ENCODE data around the gene PAXIP1. TPM values are rescaled to one million over a fixed set of nuclear protein-coding genes. Genes with fewer than 3 reads are reported as not detected.

The PAXIP1 gene
- polyA plus RNA-seq, 10 donors, result 8.8 to 14.3 (median 11.6) TPM

GRCh38 chr7:154997840-154998370 lies 5.0 kb downstream of the PAXIP1 start:
- DNase-seq, result no peak

DNA sequence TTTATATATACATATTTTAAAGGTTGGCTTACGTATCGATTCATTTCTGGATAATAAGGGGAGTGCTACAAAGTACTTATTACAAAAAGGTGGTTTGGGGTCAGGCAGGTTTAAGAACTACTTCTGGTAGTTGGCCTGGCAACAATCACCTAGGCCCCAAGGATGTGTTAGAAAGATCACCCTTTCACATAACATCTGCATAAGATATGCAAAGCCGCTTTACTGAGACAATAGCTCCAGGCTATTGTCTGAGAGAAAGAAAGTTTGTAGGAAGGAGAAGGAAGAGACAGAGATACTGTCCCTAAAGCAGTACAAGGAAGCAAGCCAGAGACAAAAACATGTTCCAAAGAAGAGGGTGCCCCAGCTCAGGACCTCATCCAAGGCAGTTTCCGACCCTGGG lies 6.2 kb downstream of the PAXIP1 start:
- DNase-seq, result no peak

- DNase-seq, result no peak
Observed at GRCh38 chr7:154996101-154996500, 6.8 kb downstream of the PAXIP1 start.

DNA sequence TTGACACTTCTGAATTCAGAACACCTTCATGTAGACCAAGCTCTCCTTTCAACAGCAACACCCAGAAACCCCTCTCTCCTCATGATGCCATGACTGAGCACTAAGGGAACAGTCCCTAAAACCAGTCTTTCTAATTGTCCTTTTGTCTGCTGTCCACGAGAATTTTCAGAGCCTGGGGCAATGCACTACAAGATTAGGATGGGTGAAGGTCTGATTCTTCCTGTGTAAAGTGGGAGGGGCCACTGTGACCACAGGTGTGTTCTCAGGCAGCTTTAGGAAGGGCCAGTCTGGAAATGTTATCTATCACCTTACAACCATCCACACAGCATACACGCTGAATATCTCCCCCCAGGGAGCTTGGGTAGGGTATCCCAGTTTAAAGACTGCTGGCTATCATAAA lies 7.9 kb downstream of the PAXIP1 start:
- DNase-seq, result no peak

DNA sequence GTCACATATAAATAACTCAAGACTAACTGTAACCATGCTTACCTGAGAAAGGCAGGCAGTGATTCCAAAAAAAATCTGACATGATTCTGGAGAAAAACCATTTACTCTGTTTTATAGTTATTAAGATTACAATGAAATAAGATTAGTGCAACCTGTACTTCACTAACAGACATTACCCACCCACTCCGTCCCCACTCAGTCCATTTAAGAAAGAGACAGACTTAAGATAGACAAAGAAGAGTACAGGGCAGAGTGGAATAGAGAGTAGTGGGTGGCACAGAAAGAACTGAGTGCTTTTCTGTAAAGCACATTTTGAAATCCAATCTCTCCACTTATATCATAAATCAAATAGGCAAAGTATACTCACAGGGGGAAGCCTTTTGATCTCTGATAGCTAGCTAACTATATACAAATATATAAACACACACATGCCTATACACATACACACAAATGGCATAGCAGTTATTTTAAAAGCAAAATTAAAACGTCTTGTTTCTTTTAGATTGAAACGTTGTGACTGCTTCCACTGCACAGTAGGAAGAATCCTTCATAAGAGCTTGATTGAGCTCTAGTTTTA lies 11.9 kb downstream of the PAXIP1 start:
- DNase-seq, result no peak

DNA sequence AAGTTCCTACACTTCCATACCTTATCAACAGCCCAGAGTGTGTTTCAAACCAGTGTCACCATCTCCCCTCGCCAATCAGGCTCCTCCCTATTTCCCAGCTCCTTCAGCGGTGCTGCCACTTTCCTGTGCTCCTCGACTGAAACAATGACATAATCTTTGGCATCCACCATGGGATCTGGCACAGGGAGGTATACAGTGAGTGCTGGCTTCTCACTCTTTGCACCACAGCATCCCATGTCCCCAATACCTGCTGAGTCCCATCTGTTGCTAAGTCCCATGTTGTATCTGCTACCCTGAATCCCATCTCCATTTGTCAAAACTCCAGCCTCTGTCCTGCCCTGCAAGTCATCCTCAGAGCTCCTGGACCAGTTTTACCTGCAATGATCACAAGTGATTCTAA lies 15.4 kb downstream of the PAXIP1 start:
- no peak for DNase-seq

GRCh38 chr7:154986200-154986945 lies 16.6 kb downstream of the PAXIP1 start:
- no peak for DNase-seq

- DNase-seq, result no peak
Observed at GRCh38 chr7:154985230-154985629, 17.7 kb downstream of the PAXIP1 start.

DNA sequence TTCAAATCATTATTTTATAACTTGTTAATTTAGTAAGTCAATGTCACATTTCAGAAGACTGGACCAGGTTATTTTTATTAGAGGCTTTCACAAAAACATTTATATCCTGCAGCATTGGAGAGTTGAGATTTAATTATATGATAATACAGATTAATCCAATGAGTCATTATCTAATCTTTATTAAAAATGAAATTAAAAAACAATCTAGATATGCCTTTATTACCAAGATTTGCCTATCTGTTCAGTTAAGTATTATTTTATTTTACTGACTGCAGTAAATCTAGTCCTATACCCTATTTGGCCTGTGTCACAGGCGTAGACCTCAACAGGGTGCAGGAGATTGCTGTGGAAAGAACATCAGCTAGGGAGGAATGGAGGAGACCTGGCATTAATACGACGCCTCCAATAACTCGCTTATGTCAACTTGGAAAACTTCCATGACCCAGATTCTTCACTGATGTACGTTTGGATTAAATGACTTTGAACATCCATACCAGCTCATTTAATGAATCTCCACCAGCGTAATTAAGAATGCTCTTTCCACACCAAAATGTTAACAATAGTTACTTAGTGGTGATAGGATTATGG lies 18.2 kb downstream of the PAXIP1 start:
- DNase-seq, result no peak

DNA sequence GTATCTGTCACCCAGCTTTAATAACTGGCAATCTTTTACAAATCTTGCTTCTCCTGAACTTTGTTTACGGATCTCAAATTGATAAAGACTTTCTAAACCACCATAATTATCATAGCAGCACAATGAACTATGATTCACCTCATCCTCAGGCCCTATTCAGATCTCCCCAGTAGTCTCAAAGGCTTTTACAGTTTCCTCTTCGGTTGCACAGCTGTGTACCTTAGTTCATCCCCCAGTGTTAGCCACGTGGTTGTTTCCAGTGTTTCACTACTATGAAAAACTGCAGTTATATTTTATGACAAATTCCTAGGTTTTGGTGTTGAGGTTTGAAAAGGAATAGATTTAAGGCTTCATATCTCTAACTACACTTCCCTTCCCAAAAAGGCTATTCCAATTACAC lies 24.9 kb downstream of the PAXIP1 start:
- DNase-seq, result no peak

GRCh38 chr7:154977250-154977649 lies 25.7 kb downstream of the PAXIP1 start:
- DNase-seq, result no peak

GRCh38 chr7:154976844-154977243 lies 26.1 kb downstream of the PAXIP1 start:
- DNase-seq, result no peak

GRCh38 chr7:154975984-154976383 lies 26.9 kb downstream of the PAXIP1 start:
- no peak for DNase-seq

- DNase-seq, result no peak
Observed at GRCh38 chr7:154973381-154973780, 29.5 kb downstream of the PAXIP1 start.

DNA sequence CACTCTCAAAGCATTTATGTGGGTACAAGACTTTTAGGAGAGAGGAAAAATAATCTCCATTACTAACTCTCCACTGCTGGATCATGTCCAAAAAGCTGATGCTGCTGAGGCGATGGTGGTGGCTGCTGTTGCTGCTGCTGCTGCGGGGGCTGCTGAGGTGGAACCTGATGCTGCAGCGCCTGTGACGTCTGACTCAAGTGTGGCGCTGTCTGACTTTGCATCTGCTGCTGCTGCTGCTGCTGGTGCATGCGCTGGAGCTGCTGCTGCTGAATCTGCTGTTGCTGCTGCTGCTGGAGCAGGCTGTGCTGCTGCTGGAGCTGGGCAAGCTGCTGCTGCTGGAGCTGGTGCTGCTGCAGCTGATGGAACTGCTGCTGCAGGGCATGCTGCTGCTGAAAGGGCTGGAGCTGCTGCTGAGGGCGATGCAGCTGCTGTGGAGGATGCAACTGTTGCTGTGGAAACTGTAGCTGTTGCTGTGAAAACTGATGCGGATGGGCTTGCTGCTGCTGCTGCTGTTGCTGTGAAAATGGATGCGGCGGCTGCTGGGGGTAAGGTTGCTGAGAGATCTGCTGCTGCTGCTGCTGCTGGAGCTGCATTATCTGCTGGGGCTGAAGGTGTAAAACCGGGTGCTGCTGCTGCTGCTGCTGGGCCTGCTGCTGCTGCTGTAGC lies 34.5 kb downstream of the PAXIP1 start:
- no peak for DNase-seq

- DNase-seq, result no peak
Observed at GRCh38 chr7:154967401-154967955, 35.4 kb downstream of the PAXIP1 start.

DNA sequence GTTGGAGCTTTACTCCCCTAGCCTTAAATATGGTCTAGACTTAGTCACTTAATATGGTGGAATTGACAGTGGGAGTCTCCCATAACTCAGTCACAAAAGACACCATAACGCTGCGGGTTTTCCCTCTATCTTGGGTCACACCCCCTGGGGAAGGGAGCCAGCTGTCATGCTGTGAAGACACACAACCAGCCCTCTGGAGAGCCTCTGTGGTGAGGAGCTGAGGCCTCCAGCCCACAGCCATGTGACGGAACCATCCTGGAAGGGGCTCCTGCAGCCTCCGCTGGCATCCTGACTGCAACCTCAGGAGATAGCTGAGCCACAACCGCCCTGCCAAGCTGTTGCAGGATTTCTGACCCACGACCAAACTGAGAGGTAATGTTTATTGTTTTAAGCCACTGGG lies 37.9 kb downstream of the PAXIP1 start:
- DNase-seq, result no peak

DNA sequence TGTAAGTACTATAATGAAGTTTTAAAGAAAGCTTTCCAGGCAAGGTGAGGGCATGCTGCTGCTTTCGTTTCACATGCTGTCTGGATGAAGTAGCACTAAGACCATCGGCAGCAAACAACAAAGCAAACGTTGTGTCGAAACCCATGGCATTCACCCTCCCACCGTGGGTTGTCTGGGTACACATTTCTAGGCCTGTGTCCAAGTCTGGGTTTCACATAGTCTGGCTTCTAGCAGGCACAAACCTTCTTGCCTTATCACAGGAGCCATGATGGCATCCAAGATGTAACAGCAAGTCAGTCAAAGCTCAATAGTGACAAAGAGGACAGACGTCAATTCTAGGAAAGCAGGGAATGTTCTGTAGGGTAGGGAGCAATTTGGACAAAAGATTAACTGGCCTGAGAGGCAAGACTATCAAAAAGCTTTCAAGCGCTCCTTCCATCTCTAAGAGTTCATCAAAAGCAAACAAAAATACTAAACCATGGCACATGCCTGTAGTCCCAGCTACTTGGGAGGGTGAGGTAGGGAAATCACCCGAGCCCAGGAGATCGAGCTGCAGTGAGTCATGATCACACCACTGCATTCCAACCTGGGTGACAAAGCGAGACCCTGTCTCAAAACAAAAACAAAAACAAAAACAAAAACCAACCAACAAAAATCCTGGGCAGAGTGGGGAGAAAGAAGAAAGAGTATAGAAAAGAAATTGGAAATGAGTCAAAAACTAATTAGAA lies 42.7 kb downstream of the PAXIP1 start:
- DNase-seq, result no peak

- DNase-seq, result no peak
Observed at GRCh38 chr7:154956427-154956826, 46.5 kb downstream of the PAXIP1 start.

GRCh38 chr7:154953006-154953684 lies 49.8 kb downstream of the PAXIP1 start:
- peak in 2 of 3 donors; percentile 6 to 12 for DNase-seq

GRCh38 chr7:154950960-154951359 lies 52.0 kb downstream of the PAXIP1 start:
- DNase-seq, result no peak
